Neural progenitor cell (in vitro differentiated cells): Measurements from ENCODE around the gene ABHD12. TPM values are rescaled to one million over a fixed set of nuclear protein-coding genes. Genes with fewer than 3 reads are reported as not detected.

Experiments
- DNase-seq: peaks from one replicate; pipeline ENCODE4 v3.0.0-alpha.2; 2016; ENCODE audit warnings: low spot score
- H2AFZ ChIP-seq: fragments of 200-600 bp; sonication (generic); replicated peaks from 2 replicates; pipeline ENCODE4 v1.6.1; 2016; ENCODE audit warnings: antibody characterized with exemption
- H3F3A ChIP-seq: fragments of 200-600 bp; sonication (generic); 2 replicates; pipeline ENCODE4 v1.6.1; 2016; ENCODE audit warnings: antibody characterized with exemption, low read depth
- H3K27ac ChIP-seq: fragments of 200-600 bp; sonication (generic); 2 replicates; pipeline ENCODE4 v1.5.1; 2016; ENCODE audit warnings: mild to moderate bottlenecking
- H3K27me3 ChIP-seq: fragments of 200-600 bp; sonication (generic); 2 replicates; pipeline ENCODE4 v1.6.1; 2016; ENCODE audit warnings: mild to moderate bottlenecking, moderate library complexity
- H3K36me3 ChIP-seq: fragments of 200-600 bp; sonication (generic); 2 replicates; pipeline ENCODE4 v1.5.1; 2016
- H3K4me1 ChIP-seq: fragments of 200-600 bp; sonication (generic); 2 replicates; pipeline ENCODE4 v1.6.1; 2016; ENCODE audit warnings: mixed run types
- H3K4me2 ChIP-seq: fragments of 200-600 bp; sonication (generic); 2 replicates; pipeline ENCODE4 v1.6.1; 2016
- H3K4me3 ChIP-seq: fragments of 200-600 bp; sonication (generic); 2 replicates; pipeline ENCODE4 v1.5.1; 2016
- H3K79me2 ChIP-seq: fragments of 200-600 bp; sonication (generic); 2 replicates; pipeline ENCODE4 v1.6.1; 2016; ENCODE audit warnings: low read depth
- H3K9ac ChIP-seq: fragments of 200-600 bp; sonication (generic); 2 replicates; pipeline ENCODE4 v1.6.1; 2016
- H3K9me3 ChIP-seq: fragments of 200-600 bp; sonication (generic); 2 replicates; pipeline ENCODE4 v1.5.1; 2016; ENCODE audit warnings: low read depth
- H4K20me1 ChIP-seq: fragments of 200-600 bp; sonication (generic); 2 replicates; pipeline ENCODE4 v1.6.1; 2016; ENCODE audit warnings: low read depth
- H3K27ac Mint-ChIP-seq: 3 replicates; pipeline ENCODE4 v1.8.0; 2021; ENCODE audit warnings: mixed read lengths
- H3K27me3 Mint-ChIP-seq: 2 replicates; pipeline ENCODE4 v1.8.0; 2022; ENCODE audit warnings: low read depth, mild to moderate bottlenecking, inconsistent platforms, moderate library complexity, mixed read lengths; ENCODE audit not compliant: insufficient read depth
- H3K36me3 Mint-ChIP-seq: 3 replicates; pipeline ENCODE4 v1.8.0; 2021; ENCODE audit warnings: mixed read lengths
- H3K4me1 Mint-ChIP-seq: 3 replicates; pipeline ENCODE4 v1.8.0; 2021; ENCODE audit warnings: mixed read lengths
- H3K4me3 Mint-ChIP-seq: 3 replicates; pipeline ENCODE4 v1.8.0; 2021; ENCODE audit warnings: mild to moderate bottlenecking, moderate library complexity, mixed read lengths
- H3K9me3 Mint-ChIP-seq: 3 replicates; pipeline ENCODE4 v1.8.0; 2020; ENCODE audit warnings: mixed read lengths
- CTCF ChIP-seq: fragments of 200-600 bp; sonication (generic); IDR thresholded peaks from 2 replicates; pipeline ENCODE4 v1.5.1; 2017; ENCODE audit warnings: antibody characterized with exemption, mild to moderate bottlenecking
- EZH2 ChIP-seq: fragments of 200-600 bp; sonication (generic); IDR thresholded peaks from 2 replicates; pipeline ENCODE4 v1.6.1; 2017; ENCODE audit warnings: antibody characterized with exemption, mild to moderate bottlenecking, moderate library complexity
- EZH2phosphoT487 ChIP-seq: fragments of 200-600 bp; sonication (generic); IDR thresholded peaks from 2 replicates; pipeline ENCODE4 v1.6.1; 2017; ENCODE audit warnings: antibody characterized with exemption
- total RNA-seq: library from RNA; depleted of rRNA; stranded (reverse); fragments of >200 nt; gene quantifications from 2 replicates; pipeline ENCODE4 v1.2.3, GENCODE V29; 2015; ENCODE audit warnings: low replicate concordance

ABHD12 gene
- total RNA-seq, 1 donor from 2014 or later = 20.8 TPM

DNA sequence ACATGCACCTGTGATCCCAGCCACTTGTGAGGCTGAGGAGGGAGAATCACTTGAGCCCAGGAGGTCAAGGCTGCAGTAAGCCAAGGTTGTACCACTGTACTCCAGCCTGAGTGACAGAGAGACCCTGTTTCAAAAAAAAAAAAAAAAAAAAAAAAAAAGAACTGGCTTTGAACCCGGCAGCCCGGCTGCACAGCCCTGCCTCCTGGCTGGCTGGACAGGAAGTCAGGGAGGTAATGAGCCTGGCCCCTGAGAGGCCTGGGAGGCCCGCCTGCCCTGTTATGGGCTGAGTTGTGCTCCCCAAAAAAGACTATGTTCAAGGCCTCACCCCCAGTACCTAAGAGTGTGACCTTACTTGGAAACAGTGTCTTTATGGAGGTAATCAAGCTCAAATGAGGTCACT lies 65.6 kb downstream of the ABHD12 start:
- no peak for DNase-seq
- no peak overlapping the region for H3K4me3 Mint-ChIP-seq

GRCh38 chr20:25324412-25324811 lies 66.2 kb downstream of the ABHD12 start:
- Mint-ChIP-seq H3K27me3 (no peaks in the 10 kb centered on the region), H3K27ac (peak overlapping the region; percentile 37), H3K4me3 (no peak overlapping the region), H3K9me3 (peaks cover 3% of the 10 kb centered on the region), H3K36me3 (peaks cover 12% of the 10 kb centered on the region), H3K4me1 (peaks cover 3% of the 10 kb centered on the region)
- Histone ChIP-seq H3K4me2 (no peak overlapping the region), H3K4me3 (no peak overlapping the region), H3K27ac (no peak overlapping the region), H4K20me1 (no peaks in the 10 kb centered on the region), H2AFZ (no peak overlapping the region), H3K9ac (no peak overlapping the region), H3K36me3 (no peaks in the 10 kb centered on the region), H3K79me2 (peaks cover 7% of the 10 kb centered on the region), H3K9me3 (no peaks in the 10 kb centered on the region), H3K27me3 (no peaks in the 10 kb centered on the region), H3K4me1 (no peaks in the 10 kb centered on the region), H3F3A (no peaks in the 10 kb centered on the region)
- no peak for TF ChIP-seq EZH2
- TF ChIP-seq EZH2phosphoT487 = no peak
- no peak for TF ChIP-seq CTCF
- no peak for DNase-seq

More for the DNA sequence above, 65.6 kb downstream of the ABHD12 start:
- Histone ChIP-seq H3K4me1 (no peaks in the 10 kb centered on the region), H3K79me2 (peaks cover 9% of the 10 kb centered on the region), H3K27me3 (no peaks in the 10 kb centered on the region), H3K9me3 (no peaks in the 10 kb centered on the region), H3F3A (no peaks in the 10 kb centered on the region), H4K20me1 (no peaks in the 10 kb centered on the region), H3K4me2 (no peak overlapping the region), H2AFZ (no peak overlapping the region), H3K4me3 (no peak overlapping the region), H3K9ac (no peak overlapping the region), H3K27ac (no peak overlapping the region), H3K36me3 (no peaks in the 10 kb centered on the region)
- TF ChIP-seq CTCF (no peak), EZH2phosphoT487 (no peak), EZH2 (no peak)
- Mint-ChIP-seq H3K36me3 (peaks cover 17% of the 10 kb centered on the region), H3K27me3 (no peaks in the 10 kb centered on the region), H3K9me3 (peaks cover 9% of the 10 kb centered on the region), H3K4me1 (peaks cover under 1% of the 10 kb centered on the region), H3K27ac (no peak overlapping the region)

- H3K27me3 Mint-ChIP-seq = no peaks in the 10 kb centered on the region
- Histone ChIP-seq H3K9me3 (no peaks in the 10 kb centered on the region), H3F3A (no peaks in the 10 kb centered on the region), H2AFZ (no peak overlapping the region), H3K27ac (no peak overlapping the region), H3K79me2 (peaks cover 6% of the 10 kb centered on the region), H3K27me3 (no peaks in the 10 kb centered on the region), H3K9ac (no peak overlapping the region), H4K20me1 (no peaks in the 10 kb centered on the region), H3K4me2 (no peak overlapping the region), H3K4me1 (no peaks in the 10 kb centered on the region), H3K36me3 (no peaks in the 10 kb centered on the region), H3K4me3 (no peak overlapping the region)
- no peak for DNase-seq
- peaks cover 3% of the 10 kb centered on the region for H3K4me1 Mint-ChIP-seq
- TF ChIP-seq EZH2phosphoT487 = no peak
- no peak for TF ChIP-seq EZH2
- no peak for TF ChIP-seq CTCF
- H3K27ac Mint-ChIP-seq = no peak overlapping the region
- H3K36me3 Mint-ChIP-seq = peaks cover 8% of the 10 kb centered on the region
- no peak overlapping the region for H3K4me3 Mint-ChIP-seq
- H3K9me3 Mint-ChIP-seq = no peaks in the 10 kb centered on the region
Observed at GRCh38 chr20:25323496-25324246, 67.0 kb downstream of the ABHD12 start.
